Pancreas (tissue), 10 donors: ENCODE results near the gene MYADML2. TPM values are rescaled to one million over a fixed set of nuclear protein-coding genes. Genes with fewer than 3 reads are reported as not detected.

Experiments used
- ATAC-seq, 4 donors: fragments of 200-7000 bp; cut with Tn5 transposase; one replicate each; pipeline versions ENCODE4 v1.8.0 to v1.9.1; 2020; ENCODE audit warnings: mild to moderate bottlenecking in 4 of 4, moderate library complexity in 4 of 4
- DNase-seq, 6 donors: peaks; one replicate each; pipeline ENCODE4 v3.0.0-alpha.2; 2020
- FAIRE-seq: peaks from 2 replicates; lab custom pipeline; 2012; peaks lifted over from hg19 to GRCh38; lab: Jason Lieb, UNC
- H3K27ac ChIP-seq, 4 donors: fragments of 200-600 bp; sonication (generic); 1 replicate in 3 of 4; 2 replicates in 1 of 4; pipeline versions ENCODE4 v1.5.0 to v1.8.0; 2020
- H3K27me3 ChIP-seq, 4 donors: fragments of 200-600 bp; one replicate each; pipeline ENCODE4 v1.8.0; 2021
- H3K36me3 ChIP-seq, 3 donors: fragments of 200-600 bp; sonication (generic) in 1 of 3; one replicate each; pipeline versions ENCODE4 v1.5.0 to v1.8.0; 2020 to 2021
- H3K4me1 ChIP-seq, 3 donors: fragments of 200-600 bp; one replicate each; pipeline ENCODE4 v1.8.0; 2021
- H3K4me3 ChIP-seq, 4 donors: fragments of 200-600 bp; sonication (generic) in 2 of 4; one replicate each; pipeline versions ENCODE4 v1.5.0 to v1.8.0; 2020 to 2021
- H3K9me3 ChIP-seq, 4 donors: fragments of 200-600 bp; one replicate each; pipeline ENCODE4 v1.8.0; 2021
- CTCF ChIP-seq, 4 donors: fragments of 200-600 bp; sonication (generic) in 3 of 4; IDR thresholded peaks; one replicate each; pipeline versions ENCODE4 v1.5.0 to v1.8.0; 2021; ENCODE audit warnings: antibody characterized with exemption in 4 of 4
- WGBS, 2 donors: extraction: QIAGEN DNeasy Blood & Tissue Kit; methylation state at CpG; one replicate each; pipeline ENCODE4 v1.1.7; 2013; 5-methylcytosine and 5-hydroxymethylcytosine counted together
- intact Hi-C, 3 donors: fragments of 100-400 bp; cut with DNase I; formaldehyde crosslinking; loops; one replicate each; pipeline versions ENCODE4 v1.11.1 to v1.14.2; 2022
- polyA plus RNA-seq, 2 donors: library from polyadenylated mRNA; stranded (reverse); fragments of 200-250 nt; gene quantifications; one replicate each; pipeline ENCODE4 v1.2.3, GENCODE V29; 2013
- total RNA-seq, 6 donors: library from RNA; stranded (reverse); fragmentation: NEBNext Ultra II Directional in 4 of 6; extraction: Animal tissue kit (Norgen Biotek cat#: 25700) in 4 of 6; gene quantifications; one replicate each; pipeline versions ENCODE4 v1.2.1 to v1.2.4, GENCODE V29; 2021 to 2023
- donor health status: healthy with polysubstance abuse.
- donor health status: DM: no; HTN: no; CAD: no; lungs with moderate emphysema.
- donor health status: DM: no; HTN: no; CAD: no.
- donor health status: control.
- donor health status: control.
- donor health status: Bipolar disorder and iron deficiency.
- donor health status: DM: yes; HTN: yes; CAD: no.
- donor health status: DM: no; HTN: no; CAD: no.
- donor health status: DM: no; HTN: no; CAD: no.
- donor health status: DM: yes; HTN: yes; CAD: no.

The MYADML2 gene
- total and polyA plus RNA-seq, 8 donors = not detected

DNA sequence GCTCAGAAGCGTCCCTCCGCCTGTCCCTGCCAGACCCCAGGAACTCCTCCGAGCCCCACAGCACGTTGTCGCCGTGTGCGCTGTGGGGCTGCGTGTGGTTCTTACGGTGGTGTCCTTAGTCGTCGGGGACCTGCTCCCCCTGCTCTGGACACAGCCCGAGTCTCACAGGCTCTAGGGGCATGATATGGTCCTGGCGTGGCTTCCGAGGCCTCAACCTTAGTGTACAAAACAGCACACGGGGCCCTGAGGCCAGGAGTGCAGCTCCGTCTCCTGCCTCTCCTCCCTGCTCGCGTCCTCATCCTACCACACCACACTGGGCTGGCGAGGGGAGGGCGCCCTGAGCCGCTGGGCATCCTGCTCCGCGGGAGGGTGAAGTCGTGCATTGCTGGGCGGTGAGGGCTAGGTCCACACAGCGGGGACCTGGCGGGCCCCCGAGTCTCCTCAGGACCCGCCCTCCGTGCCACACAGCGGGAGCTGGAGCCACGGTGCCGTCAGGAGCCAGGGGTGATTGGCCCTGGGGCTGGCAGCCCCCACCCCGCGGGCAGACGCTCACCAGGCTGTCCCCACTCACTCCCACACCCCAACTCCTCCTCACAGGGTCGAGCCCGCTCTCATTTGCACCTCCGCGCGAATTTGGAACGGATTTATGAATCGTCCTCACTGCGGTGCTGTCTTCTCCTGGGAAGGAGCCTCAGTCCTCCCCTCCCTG lies 18.3 kb downstream of the MYADML2 start:
- WGBS, 2 donors = 43 to 45% methylated on average over 41 to 44 of the region's 44 CpGs
- H3K27ac ChIP-seq = no peak overlapping the region

GRCh38 chr17:81927653-81928543 lies 19.1 kb downstream of the MYADML2 start, which contains the start of gene MAFG:
TSS of gene MAFG (minus strand) at chr17:81927735. CDS start at chr17:81923185, 4,550 bp downstream.
- intact Hi-C loops = no loop called here
- peaks cover 14 to 34% (median 20%) of the 10 kb centered on the region in 3 donors for H3K4me1 ChIP-seq
- H3K36me3 ChIP-seq = no peaks in the 10 kb centered on the region
- no peaks in the 10 kb centered on the region for H3K27me3 ChIP-seq
- FAIRE-seq = no peak
- TF ChIP-seq CTCF (IDR thresholded peaks at IDR 0.05) = no peak
- peak; percentile 88 to 98 (median 93) for DNase-seq
- H3K9me3 ChIP-seq = no peaks in the 10 kb centered on the region
- peak within 1 kb of the TSS; percentile 84 to 93 (median 90) for H3K4me3 ChIP-seq
- H3K27ac ChIP-seq = peak within 1 kb of the TSS; percentile 83 to 96 (median 92)
- ATAC-seq = peak; percentile 60 to 76 (median 70)
- WGBS, 2 donors = 1 to 2% methylated on average over 54 to 98 of the region's 98 CpGs

More for the DNA sequence above, 18.3 kb downstream of the MYADML2 start:
- Histone ChIP-seq H3K27me3 (no peaks in the 10 kb centered on the region), H3K9me3 (no peaks in the 10 kb centered on the region), H3K36me3 (no peaks in the 10 kb centered on the region), H3K4me3 (peak overlapping the region; percentile 22 to 91 (median 62)), H3K4me1 (peaks cover 12 to 26% (median 15%) of the 10 kb centered on the region in 3 donors)
- DNase-seq = peak in 3 of 6 donors; percentile 57 to 82 (median 63)
- no peak for FAIRE-seq
- ATAC-seq = peak in 1 of 4 donors; percentile 0
- no peak for TF ChIP-seq CTCF (IDR thresholded peaks at IDR 0.05)
- intact Hi-C loops = no loop called here

- Histone ChIP-seq H3K27me3 (no peaks in the 10 kb centered on the region), H3K9me3 (no peaks in the 10 kb centered on the region), H3K36me3 (peaks cover 0 to 6% (median 0%) of the 10 kb centered on the region in 3 donors), H3K4me1 (peaks cover 14 to 35% (median 20%) of the 10 kb centered on the region in 3 donors), H3K4me3 (peak overlapping the region; percentile 84 to 93 (median 90)), H3K27ac (peak overlapping the region; percentile 83 to 96 (median 92))
- FAIRE-seq = no peak
- peak in 1 of 6 donors; percentile 84 for DNase-seq
- intact Hi-C loops = no loop called here
- 1% methylated on average over 35 to 78 of the region's 78 CpGs for WGBS, 2 donors
- TF ChIP-seq CTCF (IDR thresholded peaks at IDR 0.05) = no peak
- no peak for ATAC-seq
Measured at GRCh38 chr17:81927152-81927652, 19.8 kb downstream of the MYADML2 start.

- peak overlapping the region; percentile 84 to 93 (median 90) for H3K4me3 ChIP-seq
- no peaks in the 10 kb centered on the region for H3K9me3 ChIP-seq
- peaks cover 14 to 35% (median 20%) of the 10 kb centered on the region in 3 donors for H3K4me1 ChIP-seq
- FAIRE-seq = no peak
- TF ChIP-seq CTCF (IDR thresholded peaks at IDR 0.05) = no peak
- intact Hi-C loops = no loop called here
- peak; percentile 39 to 72 (median 66) for ATAC-seq
- 0 to 1% methylated on average over 40 to 46 of the region's 46 CpGs for WGBS, 2 donors
- peak overlapping the region; percentile 83 to 96 (median 92) for H3K27ac ChIP-seq
- DNase-seq = peak; percentile 80 to 92 (median 86)
- no peaks in the 10 kb centered on the region for H3K27me3 ChIP-seq
- peaks cover 0 to 6% (median 0%) of the 10 kb centered on the region in 3 donors for H3K36me3 ChIP-seq
Measured at GRCh38 chr17:81926451-81927151, 20.4 kb downstream of the MYADML2 start.
